ENCODE data around the gene MGAT5. TPM values are rescaled to one million over a fixed set of nuclear protein-coding genes. Genes with fewer than 3 reads are reported as not detected.

MGAT5 gene
- total RNA-seq, 4 donors from 2014 or later: 16.3 to 37.8 (median 32.5) TPM

- TF ChIP-seq, protein P1, sequence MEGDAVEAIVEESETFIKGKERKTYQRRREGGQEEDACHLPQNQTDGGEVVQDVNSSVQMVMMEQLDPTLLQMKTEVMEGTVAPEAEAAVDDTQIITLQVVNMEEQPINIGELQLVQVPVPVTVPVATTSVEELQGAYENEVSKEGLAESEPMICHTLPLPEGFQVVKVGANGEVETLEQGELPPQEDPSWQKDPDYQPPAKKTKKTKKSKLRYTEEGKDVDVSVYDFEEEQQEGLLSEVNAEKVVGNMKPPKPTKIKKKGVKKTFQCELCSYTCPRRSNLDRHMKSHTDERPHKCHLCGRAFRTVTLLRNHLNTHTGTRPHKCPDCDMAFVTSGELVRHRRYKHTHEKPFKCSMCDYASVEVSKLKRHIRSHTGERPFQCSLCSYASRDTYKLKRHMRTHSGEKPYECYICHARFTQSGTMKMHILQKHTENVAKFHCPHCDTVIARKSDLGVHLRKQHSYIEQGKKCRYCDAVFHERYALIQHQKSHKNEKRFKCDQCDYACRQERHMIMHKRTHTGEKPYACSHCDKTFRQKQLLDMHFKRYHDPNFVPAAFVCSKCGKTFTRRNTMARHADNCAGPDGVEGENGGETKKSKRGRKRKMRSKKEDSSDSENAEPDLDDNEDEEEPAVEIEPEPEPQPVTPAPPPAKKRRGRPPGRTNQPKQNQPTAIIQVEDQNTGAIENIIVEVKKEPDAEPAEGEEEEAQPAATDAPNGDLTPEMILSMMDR (IDR thresholded peaks at IDR 0.05): no peak
- no peak for TF ChIP-seq POLR2A (IDR thresholded peaks at IDR 0.05)
- no peak for DNase-seq (ENCODE audit: low spot score in 2 of 2)
- intact Hi-C loops (cut with DNase I; ENCODE audit: low total_unique reads): no loop called here
- WGBS, 2 donors: 65 to 79% methylated on average over 3 of the region's 3 CpGs
- H3K4me3 ChIP-seq (ENCODE audit: low read depth, poor library complexity, severe bottlenecking): no peak overlapping the region
Measured at GRCh38 chr2:134238371-134238770, 15.5 kb upstream of the MGAT5 start.

DNA sequence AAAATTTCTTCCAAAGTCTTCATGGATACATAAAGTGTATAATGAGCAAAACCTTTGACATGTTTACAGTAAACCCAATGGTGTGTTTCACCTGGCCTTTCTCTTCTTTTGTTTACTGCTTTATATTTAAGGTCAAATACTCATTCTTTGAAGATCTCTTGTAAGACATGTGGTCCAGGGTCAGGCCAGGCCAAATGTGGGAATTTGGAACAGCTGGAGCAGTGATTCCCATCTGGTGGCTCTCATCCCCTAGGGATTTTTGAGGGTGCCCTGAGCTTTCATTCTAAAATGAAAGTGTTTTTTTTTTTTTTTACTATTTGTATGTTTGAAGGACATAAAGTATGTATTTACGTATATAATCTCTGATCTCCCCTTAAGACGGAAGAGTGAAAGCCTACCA lies 13.8 kb upstream of the MGAT5 start:
- H3K4me3 ChIP-seq (ENCODE audit: low read depth, poor library complexity, severe bottlenecking): no peak overlapping the region
- TF ChIP-seq POLR2A (IDR thresholded peaks at IDR 0.05): no peak
- TF ChIP-seq, protein P1 (IDR thresholded peaks at IDR 0.05): no peak
- intact Hi-C loops (cut with DNase I; ENCODE audit: low total_unique reads): loop anchor here (10.0 kb wide), 1 partner anchor 125 kb away; no protein-coding TSS in a partner anchor
- DNase-seq (ENCODE audit: low spot score in 2 of 2): no peak
- 91 to 96% methylated on average over 2 of the region's 2 CpGs for WGBS, 2 donors

DNA sequence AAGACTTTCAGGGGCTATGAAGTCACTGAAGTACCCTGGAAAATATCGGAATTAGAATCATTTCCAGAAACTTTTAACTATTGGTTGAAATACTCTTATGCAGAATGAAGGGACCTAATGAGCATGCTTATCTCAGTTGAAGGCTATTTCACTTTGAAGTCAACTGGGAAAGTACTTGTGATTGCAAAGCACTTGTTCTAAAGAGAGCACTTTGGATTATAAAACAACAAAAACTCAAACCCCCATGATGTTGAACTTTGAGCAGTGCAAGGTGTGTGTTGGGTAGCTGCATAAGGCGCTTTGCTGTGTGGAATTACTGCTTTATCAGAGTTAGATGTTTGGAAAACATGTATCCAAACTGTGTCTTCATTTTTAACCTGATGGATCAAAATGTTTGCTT lies 12.0 kb upstream of the MGAT5 start:
- TF ChIP-seq, protein P1 (IDR thresholded peaks at IDR 0.05): no peak
- no peak for TF ChIP-seq POLR2A (IDR thresholded peaks at IDR 0.05)
- DNase-seq (ENCODE audit: low spot score in 2 of 2): no peak
- 93 to 94% methylated on average over 2 of the region's 2 CpGs for WGBS, 2 donors
- intact Hi-C loops (cut with DNase I; ENCODE audit: low total_unique reads): loop anchor here (10.0 kb wide), 1 partner anchor 127 kb away; no protein-coding TSS in a partner anchor
- no peak overlapping the region for H3K4me3 ChIP-seq (ENCODE audit: low read depth, poor library complexity, severe bottlenecking)

DNA sequence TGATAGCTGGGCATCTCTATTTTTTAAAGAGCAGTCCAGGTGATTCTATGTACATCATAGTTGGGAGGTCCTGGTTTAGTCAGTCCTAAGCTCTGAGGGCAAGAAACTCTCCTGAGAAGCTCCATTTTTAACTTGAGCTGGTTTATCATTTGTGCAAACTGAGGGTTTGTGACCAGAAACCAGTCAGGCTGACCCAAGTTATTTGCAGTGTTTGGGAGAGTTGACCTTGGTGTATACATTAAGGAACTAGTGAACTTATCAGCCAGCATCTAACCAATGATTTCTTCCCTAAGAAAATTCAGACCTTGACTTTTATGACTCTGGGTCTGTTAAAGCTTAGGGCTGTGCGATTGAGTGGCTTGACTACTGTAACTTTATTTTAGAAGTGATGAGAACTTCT lies 10.6 kb upstream of the MGAT5 start:
- H3K4me3 ChIP-seq (ENCODE audit: low read depth, poor library complexity, severe bottlenecking): no peak overlapping the region
- DNase-seq (ENCODE audit: low spot score in 2 of 2): no peak
- intact Hi-C loops (cut with DNase I; ENCODE audit: low total_unique reads): loop anchor here (10.0 kb wide), 1 partner anchor 128 kb away; no protein-coding TSS in a partner anchor
- 94 to 97% methylated on average over 1 of the region's 1 CpG for WGBS, 2 donors
- TF ChIP-seq, protein P1 (IDR thresholded peaks at IDR 0.05): no peak
- no peak for TF ChIP-seq POLR2A (IDR thresholded peaks at IDR 0.05)

GRCh38 chr2:134244086-134244485 lies 9.8 kb upstream of the MGAT5 start:
- no peak for DNase-seq (ENCODE audit: low spot score in 2 of 2)
- TF ChIP-seq, protein P1 (IDR thresholded peaks at IDR 0.05): no peak
- TF ChIP-seq POLR2A (IDR thresholded peaks at IDR 0.05): no peak
- intact Hi-C loops (cut with DNase I; ENCODE audit: low total_unique reads): loop anchor here (10.0 kb wide), 1 partner anchor 129 kb away; no protein-coding TSS in a partner anchor
- no peak overlapping the region for H3K4me3 ChIP-seq (ENCODE audit: low read depth, poor library complexity, severe bottlenecking)
- 27 to 29% methylated on average over 2 of the region's 2 CpGs for WGBS, 2 donors

GRCh38 chr2:134244587-134244986 lies 9.3 kb upstream of the MGAT5 start:
- WGBS, 2 donors: 43 to 58% methylated on average over 3 of the region's 3 CpGs
- no peak for TF ChIP-seq POLR2A (IDR thresholded peaks at IDR 0.05)
- TF ChIP-seq, protein P1 (IDR thresholded peaks at IDR 0.05): no peak
- intact Hi-C loops (cut with DNase I; ENCODE audit: low total_unique reads): loop anchor here (10.0 kb wide), 1 partner anchor 130 kb away; no protein-coding TSS in a partner anchor
- H3K4me3 ChIP-seq (ENCODE audit: low read depth, poor library complexity, severe bottlenecking): no peak overlapping the region
- no peak for DNase-seq (ENCODE audit: low spot score in 2 of 2)
